Measurements from ENCODE around the gene SLC28A2.
"Not testable (repeated sequence)": the region's sequence is repeated elsewhere in the genome, so short reads cannot be mapped to it uniquely, and the experiment has no call there.

The SLC28A2 gene, protein sequence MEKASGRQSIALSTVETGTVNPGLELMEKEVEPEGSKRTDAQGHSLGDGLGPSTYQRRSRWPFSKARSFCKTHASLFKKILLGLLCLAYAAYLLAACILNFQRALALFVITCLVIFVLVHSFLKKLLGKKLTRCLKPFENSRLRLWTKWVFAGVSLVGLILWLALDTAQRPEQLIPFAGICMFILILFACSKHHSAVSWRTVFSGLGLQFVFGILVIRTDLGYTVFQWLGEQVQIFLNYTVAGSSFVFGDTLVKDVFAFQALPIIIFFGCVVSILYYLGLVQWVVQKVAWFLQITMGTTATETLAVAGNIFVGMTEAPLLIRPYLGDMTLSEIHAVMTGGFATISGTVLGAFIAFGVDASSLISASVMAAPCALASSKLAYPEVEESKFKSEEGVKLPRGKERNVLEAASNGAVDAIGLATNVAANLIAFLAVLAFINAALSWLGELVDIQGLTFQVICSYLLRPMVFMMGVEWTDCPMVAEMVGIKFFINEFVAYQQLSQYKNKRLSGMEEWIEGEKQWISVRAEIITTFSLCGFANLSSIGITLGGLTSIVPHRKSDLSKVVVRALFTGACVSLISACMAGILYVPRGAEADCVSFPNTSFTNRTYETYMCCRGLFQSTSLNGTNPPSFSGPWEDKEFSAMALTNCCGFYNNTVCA

GRCh38 chr15:45251888-45252287 is at the start of gene SLC28A2:
Gene SLC28A2 (plus strand): TSS chr15:45252234. CDS start chr15:45253216, 982 bp downstream.
- DNase-seq: no peak

- DNase-seq: no peak
These were observed 48.9 kb upstream of the SLC28A2 start for GRCh38 chr15:45203182-45203581.

DNA sequence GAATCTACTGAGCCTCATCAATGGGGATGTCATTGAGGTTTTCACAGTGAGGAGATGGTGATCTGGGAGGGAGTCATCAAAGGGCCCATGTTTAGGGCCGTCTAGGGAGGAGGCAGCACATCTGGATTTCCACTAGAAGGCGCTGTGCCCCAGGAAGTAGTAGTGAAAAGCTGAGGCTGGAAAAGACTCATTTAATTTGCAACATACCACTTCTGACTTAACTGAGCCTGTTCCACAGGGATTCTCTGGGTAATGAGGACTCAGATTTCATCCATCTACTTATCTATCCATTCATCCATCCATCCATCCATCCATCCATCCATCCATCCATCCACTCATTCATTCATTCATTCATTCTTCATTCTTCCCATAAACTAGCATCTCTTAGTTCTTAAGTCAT is 46.8 kb upstream of the SLC28A2 start:
- peak; percentile 50 for DNase-seq

- DNase-seq: no peak
These were observed 39.5 kb upstream of the SLC28A2 start for GRCh38 chr15:45212493-45212892.

DNA sequence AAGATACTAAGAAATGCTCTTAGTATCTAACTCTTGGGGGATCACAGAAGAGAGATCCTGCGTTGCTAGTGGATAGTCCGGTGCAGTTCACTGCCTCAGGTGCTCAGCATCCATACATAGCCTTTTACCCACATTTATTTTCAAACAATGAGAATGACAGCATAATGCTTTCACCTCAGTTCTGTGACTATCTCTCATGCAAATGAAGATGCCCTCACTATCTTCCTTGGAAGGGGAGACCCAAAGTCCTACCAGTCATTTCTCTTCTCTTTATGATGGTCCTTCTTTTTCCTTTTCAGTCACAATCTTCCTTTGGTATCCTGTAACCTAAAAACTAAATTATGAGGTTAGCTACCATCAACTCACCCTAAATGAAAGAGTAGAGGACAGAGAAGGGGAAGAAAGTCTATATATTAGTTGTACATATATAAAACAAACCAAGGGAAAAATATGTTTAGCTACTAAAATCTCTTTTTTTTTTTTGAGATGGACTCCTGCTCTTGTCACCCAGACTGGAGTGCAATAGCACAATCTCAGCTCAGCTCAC is 30.9 kb upstream of the SLC28A2 start:
- no peak for DNase-seq

DNA sequence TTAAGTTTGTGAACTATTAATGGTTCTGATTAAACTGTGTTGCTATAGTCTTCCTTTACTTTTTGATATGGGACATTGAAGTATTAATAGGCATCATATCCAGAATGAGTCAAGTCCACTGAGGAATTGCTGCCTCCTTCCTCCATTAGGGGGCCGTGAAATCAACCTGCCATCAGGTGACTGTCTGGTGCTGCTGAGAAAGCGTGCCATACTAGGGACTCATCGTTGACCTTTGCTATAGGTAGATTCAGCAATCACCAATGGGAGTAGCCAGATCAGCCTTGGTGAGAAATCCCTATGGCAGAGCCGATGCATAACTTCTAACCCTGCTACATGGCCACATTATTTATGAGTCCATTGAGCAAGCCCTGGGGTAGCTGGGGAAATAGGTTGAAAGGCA is 30.1 kb upstream of the SLC28A2 start:
- no peak for DNase-seq

DNA sequence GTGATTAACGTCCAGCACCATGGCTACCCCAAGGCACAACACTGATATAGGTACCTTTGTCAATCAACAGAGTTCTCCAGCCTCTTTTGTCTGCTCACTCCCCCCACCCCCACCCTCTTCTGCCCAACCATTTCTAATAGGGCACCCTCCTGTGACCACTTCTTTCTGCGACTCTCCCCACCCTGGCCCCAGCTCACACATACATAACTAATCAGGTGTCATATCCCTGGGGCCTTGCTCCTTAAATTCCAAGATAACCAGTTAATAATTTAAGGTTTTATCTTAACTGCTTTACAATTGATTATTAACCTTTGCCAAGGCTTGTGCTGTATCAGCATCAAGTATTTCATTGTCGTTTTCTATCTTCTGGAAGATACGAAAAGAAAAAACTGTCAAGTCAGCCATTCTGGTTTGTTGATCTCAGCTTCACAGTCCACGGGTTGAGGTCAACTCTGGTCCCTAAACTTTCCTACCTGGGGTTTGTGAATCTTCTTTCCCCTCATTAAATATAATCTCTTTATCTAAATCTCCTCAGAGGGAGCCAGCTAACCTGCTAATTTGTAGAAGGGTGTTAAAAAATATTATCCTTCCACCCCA is 27.3 kb upstream of the SLC28A2 start:
- no peak for DNase-seq

GRCh38 chr15:45225506-45226273 is 26.3 kb upstream of the SLC28A2 start:
- no peak for DNase-seq

DNA sequence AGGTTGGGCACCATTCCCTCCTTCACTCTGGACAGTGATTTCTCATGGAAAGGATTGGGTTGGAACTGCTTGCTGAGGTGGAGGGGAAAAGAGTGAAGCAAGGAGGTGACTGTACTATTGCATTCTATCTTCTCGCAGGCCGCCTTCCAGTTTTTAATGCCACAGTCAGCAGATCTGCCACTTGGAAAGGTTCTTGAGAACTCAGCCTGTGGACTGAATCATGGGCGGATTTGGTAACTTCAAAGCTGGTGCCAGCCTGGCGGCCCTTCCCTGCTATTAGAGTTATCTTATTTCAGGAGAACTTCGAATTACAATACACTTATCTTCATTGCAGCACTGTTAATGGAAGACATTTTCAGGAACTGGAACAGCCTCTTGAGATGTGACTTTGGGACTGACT is 23.1 kb upstream of the SLC28A2 start:
- DNase-seq: no peak

- DNase-seq: no peak
These were observed 21.6 kb upstream of the SLC28A2 start for GRCh38 chr15:45230245-45230965.

DNA sequence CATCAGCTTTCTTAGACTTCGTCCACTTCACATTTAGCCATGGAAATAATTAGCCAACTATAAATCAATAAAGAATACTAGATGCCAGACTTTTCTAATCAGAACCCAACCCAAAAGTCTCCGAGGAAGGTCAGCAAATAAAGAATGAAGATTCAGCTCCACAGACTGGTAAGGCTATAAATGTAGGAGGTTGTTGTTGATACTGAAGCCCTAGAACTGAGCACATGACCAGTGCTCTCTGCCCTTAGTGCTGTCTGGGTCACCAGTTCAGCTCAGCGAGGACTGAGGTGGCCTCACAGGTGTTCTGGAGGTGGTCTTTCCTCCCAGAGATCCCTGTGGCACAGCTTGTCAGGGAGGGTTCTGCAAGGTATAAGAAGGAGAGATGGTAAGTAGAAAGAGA is 20.9 kb upstream of the SLC28A2 start:
- no peak for DNase-seq

DNA sequence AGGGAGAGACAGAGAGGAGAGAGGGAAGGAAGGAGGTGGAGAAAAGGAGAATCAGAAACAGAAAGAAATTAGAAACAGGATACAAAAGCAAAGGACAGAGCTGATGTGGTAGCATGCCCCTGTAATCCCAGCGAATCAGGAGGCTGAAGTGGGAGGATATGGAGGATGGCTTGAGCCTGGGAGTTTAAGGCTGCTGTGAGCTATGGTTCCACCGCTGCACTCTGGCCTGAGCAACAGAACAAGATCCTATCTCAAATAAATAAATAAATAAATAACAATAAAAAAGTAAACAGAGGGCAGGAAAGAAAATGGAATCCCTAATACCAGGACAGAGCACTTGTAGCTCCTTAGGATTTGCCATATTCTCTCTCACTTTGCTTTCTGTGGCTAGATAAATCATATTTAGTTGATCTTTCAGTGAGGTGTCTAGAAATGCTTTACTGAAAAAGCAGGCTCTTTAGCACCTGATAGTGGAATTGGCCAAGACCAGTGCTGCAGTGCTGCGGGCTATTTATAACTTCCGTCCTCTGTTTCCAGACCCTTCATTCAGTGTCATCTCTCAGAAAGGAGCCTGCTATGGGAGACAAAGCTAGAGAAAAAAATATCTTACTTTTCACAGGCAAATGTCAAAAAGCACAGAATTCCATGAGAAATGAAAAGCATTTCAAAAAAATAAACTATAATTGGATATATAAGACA is 20.0 kb upstream of the SLC28A2 start:
- no peak for DNase-seq

DNA sequence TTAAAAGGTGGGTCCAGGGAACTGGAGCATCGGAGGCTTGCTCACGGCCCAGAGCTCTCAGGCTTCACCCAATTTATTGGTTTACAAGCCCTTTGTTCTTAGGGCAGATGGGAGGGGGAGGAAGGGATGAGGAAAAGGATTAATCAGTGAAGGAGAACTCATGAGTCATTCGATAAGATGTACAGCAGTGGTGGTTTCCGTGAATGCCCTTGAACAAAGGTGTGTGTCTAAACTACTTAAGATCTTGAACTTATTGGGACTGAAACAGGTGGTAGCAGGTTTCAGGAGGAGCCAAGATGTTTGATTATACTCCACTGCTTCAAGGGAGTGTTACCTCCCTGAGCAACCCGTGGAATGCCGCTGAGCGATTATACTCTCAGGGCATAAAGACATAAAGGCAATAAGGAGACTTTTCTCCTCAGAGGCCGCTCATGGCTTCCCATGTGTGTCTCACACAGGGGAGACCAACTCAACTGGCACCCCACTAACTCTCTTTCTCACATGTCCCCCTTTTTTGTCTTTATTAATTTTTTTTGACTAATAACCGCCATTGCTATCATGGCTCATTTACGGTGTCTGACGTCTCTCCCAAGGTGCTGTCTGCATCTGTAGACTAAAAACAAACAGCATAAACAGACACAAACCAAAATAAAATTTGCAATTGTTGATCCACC is 17.3 kb upstream of the SLC28A2 start:
- DNase-seq: no peak

- not testable (repeated sequence) for DNase-seq
These were observed 15.2 kb upstream of the SLC28A2 start for GRCh38 chr15:45236806-45237205.

DNA sequence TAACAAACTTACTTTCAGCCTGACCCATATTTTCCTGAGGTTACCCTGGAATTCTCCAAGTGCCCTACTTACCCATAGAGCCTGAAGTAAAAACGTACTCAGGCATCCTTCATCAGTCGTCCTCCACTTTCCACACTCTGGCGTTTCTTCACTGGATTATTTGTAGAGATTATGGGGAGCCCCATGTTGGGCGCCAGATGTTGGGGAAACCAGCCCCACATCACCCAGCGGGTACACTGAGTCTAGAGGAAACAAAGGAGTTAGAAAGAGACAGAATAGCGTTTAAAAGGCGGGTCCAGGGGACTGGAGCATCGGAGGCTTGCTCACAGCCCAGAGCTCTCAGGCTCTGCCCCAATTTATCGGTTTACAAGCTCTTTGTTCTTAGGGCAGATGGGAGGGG is 9.7 kb upstream of the SLC28A2 start:
- DNase-seq: no peak

GRCh38 chr15:45249125-45249780 is 2.8 kb upstream of the SLC28A2 start:
- no peak for DNase-seq

- DNase-seq: no peak
These were observed 1.3 kb downstream of the SLC28A2 start for GRCh38 chr15:45253330-45253729.

GRCh38 chr15:45254405-45254804 is 2.4 kb downstream of the SLC28A2 start:
- DNase-seq: no peak

- not testable (repeated sequence) for DNase-seq
These were observed 2.8 kb downstream of the SLC28A2 start for GRCh38 chr15:45254824-45255223.

DNA sequence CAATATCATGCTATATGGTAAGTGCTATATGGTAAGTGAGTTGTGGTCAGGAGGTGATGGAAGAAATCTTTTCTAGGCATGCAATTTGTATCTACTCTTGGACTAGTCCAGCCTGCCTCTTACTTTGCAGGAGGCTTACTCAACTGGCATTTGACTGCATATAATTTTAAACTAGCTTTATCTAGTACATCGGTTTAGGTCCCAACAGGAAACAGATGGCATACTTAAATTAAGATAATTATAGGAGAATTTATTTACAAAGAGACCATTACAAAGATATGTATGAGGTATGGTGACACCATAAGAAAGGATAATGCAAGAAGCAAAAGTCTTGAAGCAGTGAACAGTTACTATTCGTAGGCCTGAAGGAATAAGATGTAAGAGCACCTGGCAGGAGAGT is 7.8 kb downstream of the SLC28A2 start:
- no peak for DNase-seq

Measured in stimulated activated CD4-positive, alpha-beta T cell treated with anti-CD3 and anti-CD28 coated beads, Interleukin-12 subunit alpha, Interleukin-12 subunit beta, amount 100 ng/mL, for 4 hours (primary cell).